Measurements from ENCODE around the gene TNNT2.

TNNT2 gene

DNA sequence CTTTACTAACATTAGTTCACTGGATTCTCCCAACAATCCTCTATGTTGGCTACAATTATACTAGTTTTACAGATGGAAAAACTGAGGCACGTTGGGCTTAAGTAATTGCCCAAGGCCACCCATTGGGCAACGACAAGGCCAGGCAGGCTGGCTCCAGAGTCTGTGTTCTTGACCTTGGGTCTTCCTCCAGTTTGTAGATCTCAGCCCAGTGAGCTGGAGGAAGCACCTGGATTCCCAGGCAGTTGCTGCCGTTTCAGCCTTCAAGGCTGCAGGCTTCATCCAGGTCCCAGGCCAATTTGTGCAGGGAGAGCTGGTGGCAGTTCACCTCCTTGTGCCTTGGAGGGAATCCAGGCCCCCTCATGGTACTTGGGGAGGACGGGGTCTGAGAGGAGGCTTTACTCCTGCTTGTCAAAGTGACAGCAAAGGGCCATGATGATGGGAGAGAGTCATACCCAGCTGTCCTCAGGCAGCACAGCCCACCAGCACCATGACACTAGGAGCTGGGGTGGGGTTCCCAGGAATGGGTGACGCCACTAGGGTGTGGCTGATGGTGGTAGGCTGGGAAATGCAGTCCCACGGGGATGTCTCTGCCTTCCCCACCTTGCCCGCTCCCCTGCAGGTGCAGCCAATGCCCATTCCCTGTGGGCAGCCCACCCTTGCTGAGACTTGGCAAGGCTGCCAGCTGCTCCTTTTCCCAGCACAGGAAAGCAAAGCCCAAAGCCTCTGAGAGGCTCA is 67.1 kb downstream of the TNNT2 start:
- no peak for DNase-seq

DNA sequence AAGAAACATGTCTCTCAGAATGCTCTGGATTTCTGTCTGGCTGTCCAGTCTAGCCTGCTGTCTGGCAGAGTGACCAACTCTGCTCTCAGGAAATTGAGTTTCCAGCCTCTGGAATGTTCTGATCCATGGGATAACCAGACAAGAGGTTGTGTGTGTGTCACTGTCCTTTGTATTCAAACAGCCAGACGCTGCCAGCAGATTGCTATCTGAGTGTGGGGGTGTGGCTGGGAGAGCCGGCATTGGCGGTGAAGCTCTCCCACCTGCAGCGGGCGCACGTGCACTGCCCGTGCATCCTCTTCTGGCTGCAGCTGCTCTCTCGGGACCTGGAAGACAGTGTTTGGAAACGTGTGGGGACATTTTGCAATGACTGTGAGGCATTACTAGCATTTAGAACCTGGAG is 68.1 kb downstream of the TNNT2 start:
- no peak for DNase-seq
